ENCODE data around the gene RAB14.

GRCh38 chr9:121140162-121140561 lies 61.5 kb downstream of the RAB14 start:
- TF ChIP-seq GATA3 (IDR thresholded peaks at IDR 0.05; ENCODE audit: low read depth, low read length) (no peak), GATA2 (IDR thresholded peaks at IDR 0.05; ENCODE audit: low read depth, low read length) (no peak)

Measured in SH-SY5Y (cell line).